PC-9 (cell line): ENCODE results near the gene CLK4.

Experiments used
- CTCF ChIP-seq: fragments of 200-600 bp; sonication (generic); conservative IDR thresholded peaks from 2 replicates; pipeline ENCODE4 v1.6.1; 2017; ENCODE audit warnings: mixed run types, antibody characterized with exemption, mild to moderate bottlenecking, moderate library complexity
- EZH2 ChIP-seq: fragments of 200-600 bp; sonication (generic); IDR thresholded peaks from 2 replicates; pipeline ENCODE4 v1.8.0; 2017; ENCODE audit warnings: antibody characterized with exemption, low read depth

DNA sequence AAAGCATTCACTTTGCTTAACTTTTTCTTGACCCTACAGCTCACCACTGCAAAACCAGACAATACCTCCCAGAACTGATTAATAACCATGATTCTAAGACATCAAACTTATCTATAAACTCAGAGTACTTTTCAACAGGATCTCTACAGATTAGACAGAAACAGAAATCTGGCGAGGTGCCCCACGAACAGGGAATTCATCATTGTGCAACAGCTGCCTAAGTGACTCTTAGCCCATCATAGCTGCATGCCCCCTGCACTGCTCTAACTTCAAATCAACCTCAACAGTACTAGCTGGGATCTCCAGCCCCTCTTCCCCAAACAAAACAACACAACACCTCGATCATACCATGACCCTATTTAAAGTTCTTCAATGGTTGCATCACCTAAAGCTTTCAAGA lies 20.6 kb downstream of the CLK4 start:
- TF ChIP-seq CTCF: no peak
- no peak for TF ChIP-seq EZH2
